HG03442 (cell line): ENCODE measurements around the gene MYOC.
A peak's percentile ranks its signal among the peaks of the same experiment; 100 is the strongest.
"Not testable (repeated sequence)": the region's sequence is repeated elsewhere in the genome, so short reads cannot be mapped to it uniquely, and the experiment has no call there.

Source experiments
- ATAC-seq: cut with Tn5 transposase; IDR thresholded peaks from one replicate; pipeline ENCODE4 v1.9.1; 2021; ENCODE audit warnings: mild to moderate bottlenecking, moderate library complexity; ENCODE audit not compliant: unreplicated experiment

MYOC gene

DNA sequence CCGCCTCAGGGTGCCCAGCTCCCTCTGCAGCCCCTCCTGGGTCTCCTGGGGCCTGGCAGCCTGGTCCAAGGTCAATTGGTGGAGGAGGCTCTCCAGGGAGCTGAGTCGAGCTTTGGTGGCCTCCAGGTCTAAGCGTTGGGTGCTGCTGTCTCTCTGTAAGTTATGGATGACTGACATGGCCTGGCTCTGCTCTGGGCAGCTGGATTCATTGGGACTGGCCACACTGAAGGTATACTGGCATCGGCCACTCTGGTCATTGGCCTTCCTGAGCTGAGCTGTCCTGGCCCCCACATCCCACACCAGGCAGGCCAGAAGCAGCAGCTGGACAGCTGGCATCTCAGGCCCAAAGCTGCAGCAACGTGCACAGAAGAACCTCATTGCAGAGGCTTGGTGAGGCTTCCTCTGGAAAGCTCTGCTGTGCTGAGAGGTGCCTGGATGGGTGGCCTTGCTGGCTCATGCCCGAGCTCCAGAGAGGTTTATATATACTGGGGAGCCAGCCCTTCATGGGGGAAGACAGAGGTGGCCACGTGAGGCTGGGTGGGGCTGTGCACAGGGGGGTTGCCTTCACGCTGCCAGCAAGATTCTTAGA, at the start of gene MYOC:
Gene MYOC, minus strand, starts transcription at position 455 of the 589 bp plus-strand sequence. Its CDS starts 77 bp downstream, at position 378.
- ATAC-seq: no peak

DNA sequence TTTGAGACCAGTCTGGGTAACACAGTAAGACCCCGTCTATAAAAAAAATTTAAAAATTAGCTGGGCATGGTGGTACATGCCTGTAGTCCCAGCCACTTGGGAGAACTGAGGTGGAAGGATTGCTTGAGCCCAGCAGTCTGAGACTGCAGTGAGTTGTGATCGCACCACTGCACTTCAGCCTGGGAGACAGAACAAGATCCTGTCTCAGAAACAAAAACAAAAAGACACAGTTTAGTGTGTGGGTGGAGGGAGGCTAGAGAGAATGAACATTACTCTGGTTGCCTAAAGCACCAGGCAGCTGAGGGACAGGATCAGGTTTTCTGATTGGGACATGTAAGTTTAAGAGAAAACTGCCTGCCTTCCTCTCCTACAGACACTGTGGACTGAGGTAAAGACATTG, 47.0 kb upstream of the MYOC start:
- no peak for ATAC-seq

DNA sequence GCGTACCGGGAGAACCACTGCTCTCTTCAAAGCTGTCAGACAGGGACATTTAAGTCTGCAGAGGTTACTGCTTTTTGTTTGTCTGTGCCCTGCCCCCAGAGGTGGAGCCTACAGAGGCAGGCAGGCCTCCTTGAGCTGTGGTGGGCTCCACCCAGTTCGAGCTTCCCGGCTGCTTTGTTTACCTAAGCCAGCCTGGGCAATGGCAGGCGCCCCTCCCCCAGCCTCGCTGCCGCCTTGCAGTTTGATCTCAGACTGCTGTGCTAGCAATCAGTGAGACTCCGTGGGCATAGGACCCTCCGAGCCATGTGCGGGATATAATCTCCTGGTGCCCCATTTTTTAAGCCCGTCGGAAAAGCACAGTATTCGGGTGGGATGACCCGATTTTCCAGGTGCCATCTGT, 43.3 kb upstream of the MYOC start:
- not testable (repeated sequence) for ATAC-seq

DNA sequence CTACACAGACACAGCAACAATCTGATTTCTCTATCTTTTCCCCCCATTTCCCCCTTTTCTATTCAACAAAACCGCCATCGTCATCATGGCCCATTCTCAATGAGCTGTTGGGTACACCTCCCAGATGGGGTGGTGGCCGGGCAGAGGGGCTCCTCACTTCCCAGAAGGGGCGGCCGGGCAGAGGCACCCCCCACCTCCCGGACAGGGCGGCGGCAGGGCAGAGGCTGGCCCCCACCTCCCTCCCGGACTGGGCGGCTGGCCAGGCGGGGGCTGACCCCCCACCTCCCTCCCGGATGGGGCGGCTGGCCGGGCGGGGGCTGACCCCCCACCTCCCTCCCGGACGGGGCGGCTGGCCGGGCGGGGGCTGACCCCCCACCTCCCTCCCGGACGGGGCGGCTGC, 41.1 kb upstream of the MYOC start:
- ATAC-seq: not testable (repeated sequence)

DNA sequence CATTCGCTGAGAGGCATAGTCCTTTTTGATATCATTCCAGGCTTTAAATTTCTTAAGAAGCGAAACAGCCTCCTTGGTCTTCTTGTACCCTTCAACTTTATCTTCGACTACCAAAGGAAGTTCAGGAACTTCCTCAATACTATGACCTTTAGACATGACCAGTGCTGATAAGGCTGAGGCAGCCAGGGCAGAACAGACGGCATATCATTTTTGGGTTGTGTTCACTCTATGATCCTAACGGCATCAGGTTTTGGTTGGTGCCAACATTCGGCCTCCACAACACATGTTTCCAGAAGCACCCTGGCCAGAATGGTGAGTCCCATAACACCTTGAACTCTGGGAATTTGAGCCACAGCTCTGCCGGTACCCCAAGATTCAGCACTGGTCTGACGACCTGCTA, 31.4 kb upstream of the MYOC start:
- no peak for ATAC-seq

DNA sequence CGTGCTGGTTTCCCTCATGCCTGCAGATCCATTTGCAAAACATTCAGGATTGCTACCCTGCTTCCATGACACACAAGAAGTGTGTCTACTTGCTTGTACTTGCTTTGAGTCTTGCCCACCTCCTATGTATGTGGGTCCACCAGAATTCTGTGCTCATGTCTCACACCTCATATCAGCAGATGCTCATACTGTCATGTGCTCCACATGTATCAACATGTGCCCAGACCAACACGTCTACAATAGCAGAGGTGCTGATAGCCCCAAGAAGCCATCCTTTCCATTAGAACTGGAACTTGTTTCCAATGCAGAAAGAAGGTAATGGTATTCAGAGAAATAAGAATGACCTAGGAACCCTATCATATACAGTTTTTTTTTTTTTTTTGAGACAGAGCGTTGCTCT, 27.9 kb upstream of the MYOC start:
- ATAC-seq: no peak

DNA sequence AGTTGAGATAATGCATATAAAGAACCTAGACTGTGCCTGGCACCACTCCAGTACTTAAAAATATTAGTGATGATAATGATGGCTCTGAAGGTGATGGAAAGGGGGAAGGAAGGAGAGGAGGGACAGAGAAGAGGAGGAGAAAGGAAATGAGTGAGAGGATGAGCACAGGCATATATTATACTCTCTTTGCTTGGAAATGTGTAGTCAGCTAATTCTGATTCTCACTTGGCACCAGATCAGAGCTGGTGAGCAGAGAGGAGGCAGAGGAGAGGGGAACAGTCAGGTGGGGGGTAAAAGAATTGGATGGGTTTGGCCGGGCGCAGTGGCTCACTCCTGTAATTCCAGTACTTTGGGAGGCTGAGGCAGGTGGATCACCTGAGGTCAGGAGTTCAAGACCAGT, 24.3 kb upstream of the MYOC start:
- no peak for ATAC-seq

DNA sequence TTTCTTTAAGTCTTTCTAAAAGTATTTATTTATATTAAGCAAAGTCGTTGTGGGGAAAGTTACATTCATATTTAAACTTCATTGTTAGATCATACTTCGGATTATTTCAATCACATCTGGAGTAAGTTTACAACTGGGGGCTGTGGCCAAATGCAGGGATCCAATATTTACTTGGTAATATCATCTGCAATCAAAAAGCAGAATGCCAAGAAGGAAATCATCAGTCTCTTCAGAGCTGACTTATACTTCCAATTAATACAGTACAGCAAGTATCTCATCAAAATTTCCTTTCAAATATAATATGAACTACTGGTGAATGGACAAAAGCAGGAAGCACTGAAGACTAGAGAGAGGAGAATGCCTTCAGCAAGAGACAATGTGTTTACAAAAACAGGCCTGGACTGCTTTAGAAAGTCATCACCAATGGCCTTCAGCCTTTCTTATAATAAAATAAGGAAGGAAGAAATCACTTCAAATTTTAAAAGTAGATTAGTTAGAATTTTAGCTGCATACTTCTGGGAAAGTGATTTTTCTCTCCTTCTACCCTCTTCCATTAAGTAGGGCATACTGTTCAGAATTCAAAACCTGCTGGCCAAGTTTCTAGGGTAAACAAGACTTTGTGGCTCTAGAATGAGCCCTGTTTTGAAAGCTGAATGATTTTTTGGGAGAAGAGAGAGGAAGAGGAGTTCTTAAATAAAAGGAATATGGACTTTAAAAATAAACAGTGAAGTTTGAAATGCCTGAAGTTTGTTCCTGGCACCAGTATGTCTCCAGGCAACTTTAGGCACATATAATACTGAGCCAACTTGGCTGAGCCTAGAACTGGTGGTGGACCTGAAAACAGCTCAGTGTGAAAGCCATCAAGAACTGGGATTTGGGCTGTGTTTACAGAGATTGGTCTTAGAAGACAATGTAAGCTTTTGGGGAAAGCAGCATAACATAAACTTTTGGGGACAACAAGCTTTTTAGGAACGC, 22.2 kb upstream of the MYOC start:
- no peak for ATAC-seq

DNA sequence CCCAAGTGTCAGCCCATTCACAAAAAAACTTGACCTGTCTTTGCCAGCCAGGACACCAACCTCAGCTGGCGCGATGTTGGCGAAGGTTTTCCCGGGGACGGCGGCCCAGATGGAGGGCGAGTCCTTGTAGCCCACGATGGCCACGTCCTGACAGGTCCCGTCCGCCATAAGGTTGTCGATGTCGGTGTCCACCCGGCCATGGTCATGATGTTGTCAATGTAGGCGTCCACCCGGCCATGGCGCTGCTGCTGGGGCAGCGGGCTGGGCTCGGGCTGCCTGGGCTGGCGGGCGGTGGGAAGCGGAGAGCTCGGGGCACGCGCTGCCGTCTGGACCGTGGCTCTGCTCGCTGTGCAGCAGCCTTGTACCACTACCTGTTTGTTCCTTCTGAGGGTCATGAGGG, 18.3 kb upstream of the MYOC start:
- ATAC-seq: no peak

DNA sequence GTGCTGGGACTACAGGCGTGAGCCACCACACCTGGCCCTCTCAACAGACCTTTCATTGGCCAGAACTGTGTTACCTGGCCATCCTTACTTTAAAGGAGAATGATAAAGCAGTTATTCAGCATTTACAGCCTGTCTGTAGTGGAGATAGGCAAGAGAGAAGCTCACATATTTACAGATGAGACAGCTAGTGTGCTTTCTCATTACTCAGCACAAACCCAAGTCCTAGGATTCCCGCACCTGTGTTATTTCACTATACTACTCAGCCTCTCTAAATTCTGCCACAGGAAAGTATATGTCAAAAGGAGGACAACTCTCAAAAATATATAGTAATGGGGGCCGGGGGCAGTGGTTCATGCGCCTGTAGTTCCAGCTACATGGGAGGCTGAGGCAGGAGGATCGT, 15.9 kb upstream of the MYOC start:
- ATAC-seq: no peak

DNA sequence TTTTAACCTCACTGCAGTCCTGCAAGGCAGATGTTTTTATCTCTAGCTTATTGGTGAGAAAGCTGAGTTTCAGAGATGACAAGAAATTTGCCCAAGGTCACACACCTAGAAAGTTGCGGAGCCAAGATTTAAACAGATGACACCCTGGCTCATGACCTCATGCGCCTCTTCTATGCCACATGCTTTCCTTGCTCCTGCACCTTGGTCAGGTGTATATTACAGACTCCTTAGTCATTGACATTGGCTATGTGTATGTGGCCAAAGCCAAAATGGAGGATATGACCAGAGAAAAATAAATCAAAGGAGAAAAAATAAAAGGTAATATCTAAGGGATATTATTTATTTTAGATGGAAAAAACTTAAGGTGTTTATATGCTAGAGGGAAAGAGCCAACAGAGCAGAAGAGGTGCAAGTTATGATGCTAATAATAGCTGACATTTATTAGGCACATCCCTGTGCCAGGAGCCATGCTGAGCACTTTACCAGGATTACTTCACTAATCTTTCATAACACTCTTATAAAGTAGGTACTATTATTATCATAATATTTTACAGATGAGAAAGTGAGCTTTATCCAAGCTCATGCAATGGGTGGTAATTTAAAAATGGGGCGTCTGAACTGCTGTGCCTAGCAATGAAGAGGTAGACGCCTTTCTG, 13.8 kb upstream of the MYOC start:
- ATAC-seq: no peak

DNA sequence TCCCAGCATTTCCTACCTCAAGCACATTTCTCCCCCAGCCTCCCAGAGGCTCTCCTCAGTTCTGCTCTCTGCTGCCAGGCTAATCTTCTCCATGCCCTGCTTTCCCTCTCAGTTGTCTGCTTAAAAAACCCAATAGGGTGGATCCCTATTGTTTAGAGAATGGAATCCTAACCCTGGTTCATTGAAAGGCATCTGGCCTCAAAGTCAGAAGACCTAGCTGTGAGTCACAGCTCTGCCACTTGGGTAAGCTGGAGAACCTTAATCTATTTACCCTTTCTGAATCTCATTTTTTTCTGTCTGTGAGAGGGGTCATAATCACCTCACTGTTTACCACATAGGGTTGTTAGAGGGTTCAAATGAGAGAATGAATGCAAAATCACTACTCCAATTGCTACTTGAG, 12.5 kb upstream of the MYOC start:
- ATAC-seq: no peak

DNA sequence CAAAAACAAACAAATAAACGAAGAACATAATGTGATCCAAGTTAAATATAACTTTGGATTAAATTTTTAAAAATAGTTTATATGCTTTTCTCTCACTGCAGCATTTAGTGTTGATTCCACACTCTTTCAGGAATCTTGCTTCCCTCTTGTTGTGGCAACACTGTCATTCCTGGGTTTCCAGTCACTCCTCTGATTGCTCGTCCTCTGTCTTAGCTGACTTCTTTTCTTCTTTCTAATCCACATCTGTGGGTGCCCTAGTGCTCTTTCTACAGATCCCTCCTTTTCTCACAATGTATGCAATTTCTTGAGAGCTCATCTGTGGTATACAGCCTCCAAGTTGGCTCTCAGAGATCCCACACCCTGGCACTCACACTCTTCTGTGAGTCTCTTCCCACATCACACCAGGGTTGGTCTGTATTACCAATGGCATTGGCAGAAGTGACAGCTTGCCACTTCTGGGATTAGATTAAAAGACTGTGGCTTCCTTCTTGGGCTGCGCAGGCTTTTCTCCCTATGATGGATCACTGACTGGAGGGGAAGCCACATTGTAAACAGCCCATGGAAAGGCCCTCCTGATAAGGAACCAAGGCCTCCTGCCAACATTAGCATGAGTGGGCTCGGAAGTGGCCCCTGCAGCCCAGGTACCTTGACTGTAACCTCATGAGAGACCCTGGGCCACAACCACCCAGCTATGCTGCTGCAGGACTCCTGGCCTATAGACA, 11.5 kb upstream of the MYOC start:
- no peak for ATAC-seq

DNA sequence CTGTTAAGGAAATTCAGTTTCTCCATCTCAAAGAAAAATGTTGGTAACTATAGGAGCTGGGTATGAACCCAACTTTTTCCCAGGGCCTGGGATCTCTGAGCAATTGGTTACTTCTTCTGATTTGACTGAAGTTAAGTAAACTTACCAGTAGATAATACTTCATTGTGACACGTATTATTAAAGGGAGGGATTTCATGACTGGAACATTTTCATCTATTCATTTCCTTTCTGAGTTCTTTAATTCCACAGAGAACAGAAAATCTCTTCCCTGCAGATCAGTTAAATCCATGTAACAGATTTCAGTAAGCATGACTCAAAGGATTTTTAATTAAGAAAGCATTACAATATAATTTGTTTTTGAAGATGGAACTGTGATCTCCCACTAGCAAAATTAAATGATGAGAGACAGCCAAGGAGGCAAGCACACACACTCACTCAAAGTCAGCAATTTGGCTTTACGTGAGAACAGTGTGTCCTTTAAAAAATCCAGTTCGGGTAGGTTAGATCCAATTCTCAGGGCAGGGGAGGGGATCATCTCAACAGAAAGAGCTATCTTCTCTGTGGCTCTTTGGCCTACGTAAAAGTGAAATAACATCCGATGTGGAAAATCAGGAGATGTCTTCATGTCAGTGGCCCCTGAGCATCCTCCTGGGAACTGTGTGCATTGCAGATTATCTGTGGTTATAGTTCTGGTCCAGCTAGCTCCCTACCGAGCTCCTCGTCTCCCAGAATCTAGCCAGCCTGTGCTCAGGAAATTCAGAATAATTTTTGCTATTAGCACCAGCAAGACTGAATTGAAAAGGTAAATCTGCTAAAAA, 10.8 kb upstream of the MYOC start:
- ATAC-seq: no peak

DNA sequence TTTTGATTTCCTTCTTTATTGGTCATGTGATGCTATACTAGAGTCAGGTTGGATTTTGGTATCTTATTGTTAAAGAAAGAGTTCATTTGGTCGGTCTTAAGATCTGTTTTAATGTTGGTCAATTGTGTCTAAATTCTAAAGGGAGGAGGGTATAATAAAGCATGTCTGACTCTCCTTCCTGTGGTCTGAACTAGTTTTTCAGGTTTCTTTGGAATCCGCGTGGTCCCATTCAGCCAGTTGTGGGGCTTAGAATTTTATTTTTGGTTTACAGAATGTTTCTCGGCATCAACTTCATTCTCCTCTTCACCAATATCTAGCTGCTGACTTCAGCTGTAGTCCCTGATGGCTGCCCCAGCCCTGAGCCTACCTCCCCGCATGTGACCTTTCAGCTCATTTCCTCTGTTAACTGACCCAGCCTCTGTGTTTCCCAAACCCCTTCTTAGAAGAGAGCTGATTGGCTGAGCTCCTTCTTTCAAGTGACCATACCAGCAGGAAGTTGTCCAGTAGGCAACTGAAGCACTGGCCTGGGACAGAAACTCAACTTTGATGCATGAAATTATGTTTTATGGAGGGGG, 8.7 kb upstream of the MYOC start:
- no peak for ATAC-seq

DNA sequence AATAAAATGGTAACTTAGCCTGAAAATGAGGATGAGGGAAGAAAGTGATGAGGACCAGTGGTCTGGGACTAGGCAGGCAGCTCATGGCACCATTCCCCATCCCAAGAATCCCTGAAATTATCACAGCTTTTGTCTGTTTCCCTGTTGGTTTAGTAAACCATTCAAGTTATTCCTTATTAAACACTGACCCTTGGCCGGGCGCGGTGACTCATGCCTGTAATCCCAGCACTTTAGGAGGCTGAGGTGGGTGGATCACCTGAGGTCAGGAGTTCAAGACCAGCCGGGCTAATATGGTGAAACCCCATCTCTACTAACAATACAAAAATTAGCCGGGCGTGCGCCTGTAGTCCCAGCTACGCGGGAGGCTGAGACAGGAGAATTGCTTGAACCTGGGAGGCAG, 3.7 kb upstream of the MYOC start:
- ATAC-seq: not testable (repeated sequence)

DNA sequence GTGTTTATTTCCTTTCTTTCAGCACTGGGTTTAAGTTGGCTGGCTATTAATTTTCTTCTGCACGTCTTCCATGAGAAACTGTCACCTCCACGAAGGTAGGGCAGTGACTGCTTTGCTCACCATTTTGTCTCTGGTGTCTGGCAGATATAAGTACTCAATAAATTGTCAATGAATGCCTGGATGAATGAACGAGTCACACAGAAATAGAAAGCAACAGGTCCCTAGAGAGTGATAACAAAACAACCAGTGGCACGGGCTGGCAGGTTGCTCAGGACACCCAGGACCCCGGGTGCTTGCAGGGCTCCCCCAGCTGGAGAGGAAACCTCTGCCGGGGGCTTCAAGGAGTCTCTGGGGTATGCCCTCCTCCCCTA, 3.2 kb upstream of the MYOC start:
- no peak for ATAC-seq

DNA sequence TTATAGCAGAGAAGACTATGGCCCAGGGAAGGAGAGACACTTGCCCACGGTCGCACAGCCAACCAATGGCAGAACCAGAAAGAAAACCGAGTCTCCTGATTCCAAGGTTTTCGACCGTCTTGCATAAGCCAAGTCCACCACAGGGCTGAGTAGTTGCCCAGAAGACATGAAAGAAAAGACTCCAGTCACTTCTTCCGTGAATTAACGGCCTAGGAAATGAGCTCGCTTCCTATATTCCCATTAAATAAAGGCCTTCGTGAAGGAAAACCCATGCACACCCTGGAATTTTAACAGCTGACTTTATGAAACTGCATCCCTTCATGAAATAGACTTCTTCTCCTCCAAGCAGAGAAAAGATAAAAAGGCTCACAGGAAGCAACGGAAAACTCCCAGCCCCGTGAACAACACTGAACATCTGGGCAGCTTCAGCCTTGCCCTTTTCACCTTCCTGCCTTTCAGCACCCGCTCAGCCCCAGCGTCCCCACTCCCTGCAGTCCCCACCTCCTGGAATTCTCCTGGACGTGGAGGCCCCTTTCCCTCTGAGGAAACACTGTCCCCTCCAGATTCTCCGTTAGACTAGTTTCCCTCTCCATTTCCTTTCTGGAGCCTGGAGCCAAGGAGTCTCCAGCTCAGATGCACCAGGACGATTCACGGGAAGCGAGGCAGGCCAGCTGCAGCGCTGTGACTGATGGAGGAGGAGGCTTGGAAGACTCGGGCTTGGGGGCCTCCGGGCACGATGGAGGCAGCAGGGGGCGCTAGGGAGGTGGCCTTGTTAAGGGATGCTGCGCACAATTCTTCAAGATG, 2.7 kb upstream of the MYOC start:
- ATAC-seq: peak; percentile 64
